ENCODE results near the gene FRG1. TPM values are rescaled to one million over a fixed set of nuclear protein-coding genes. Genes with fewer than 3 reads are reported as not detected.
"Not testable (repeated sequence)": the region's sequence is repeated elsewhere in the genome, so short reads cannot be mapped to it uniquely, and the experiment has no call there.

FRG1 gene
- total RNA-seq (10 to 100 TPM; 48.7 to 49.0 TPM), total RNA-seq (17.2 to 61.6 (median 39.7) reads per million in 172 experiments)
- polyA plus RNA-seq (2013, experiment 1 of 2): 48.0 TPM
- 49.0 TPM for polyA plus RNA-seq (2013, experiment 2 of 2)

DNA sequence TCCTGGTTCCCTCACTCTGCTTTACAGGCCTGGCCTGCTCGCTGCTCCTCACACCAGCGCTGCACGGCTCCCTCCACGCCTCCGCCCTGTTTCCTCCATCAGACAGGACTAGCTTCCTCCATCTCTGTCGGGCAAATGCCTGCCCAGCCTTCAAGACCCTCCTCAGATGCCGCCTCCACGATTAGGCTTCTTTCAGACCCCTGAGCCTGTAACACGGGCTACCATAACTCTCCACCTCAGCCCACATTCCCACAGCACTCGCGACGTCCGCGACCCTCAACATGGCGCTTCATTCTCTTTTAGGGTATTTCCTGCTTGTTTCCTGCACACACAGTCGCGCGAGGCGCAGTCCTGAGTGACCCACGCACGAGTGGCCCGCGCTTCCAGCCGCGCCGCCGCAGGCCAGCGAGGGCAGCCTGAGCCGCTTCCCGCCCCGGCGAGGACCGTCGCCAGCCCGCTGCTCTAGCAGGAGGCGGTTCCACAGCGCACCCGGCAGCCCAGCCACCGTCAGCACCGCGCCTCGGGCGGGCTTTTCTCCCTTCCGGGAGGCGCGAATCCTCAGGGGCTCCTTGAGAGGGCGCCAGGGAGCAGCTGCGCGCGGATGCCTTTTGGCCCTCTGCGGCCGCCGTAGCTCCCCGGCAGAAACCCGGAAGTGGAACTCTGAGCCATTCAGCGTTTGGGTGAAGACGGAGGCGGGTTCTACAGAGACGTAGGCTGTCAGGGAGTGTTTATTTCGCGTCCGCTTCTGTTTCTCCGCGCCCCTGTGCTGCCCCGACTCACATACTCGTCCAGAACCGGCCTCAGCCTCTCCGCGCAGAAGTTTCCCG, at the start of gene FRG1:
FRG1 (plus strand) TSS at position 695 of the 827 bp plus-strand sequence. CDS start 138 bp downstream, outside the sequence.
- peak; percentile 96 for ATAC-seq (ENCODE audit: poor library complexity)
- peak within 1 kb of the TSS; percentile 87 for H3K27ac Mint-ChIP-seq
- peak; percentile 91 to 99 (median 96) for DNase-seq
- Histone ChIP-seq H3K27ac (ENCODE audit: low read depth in 1 of 2, low read length in 2 of 2) (peak within 1 kb of the TSS; percentile 80 to 89), H3K36me3 (ENCODE audit: insufficient read depth, low read length) (no peaks in the 10 kb centered on the region), H3K4me1 (ENCODE audit: insufficient read depth, low read length) (peaks cover 14% of the 10 kb centered on the region), H3K4me3 (ENCODE audit: low read length) (peak within 1 kb of the TSS; percentile 93), H3K27me3 (ENCODE audit: control insufficient read depth in 1 of 2, insufficient read depth in 2 of 2, low read length in 2 of 2) (no peaks in the 10 kb centered on the region), H3K9me3 (ENCODE audit: control insufficient read depth in 1 of 2, insufficient read depth in 1 of 2, low read length in 2 of 2) (no peaks in the 10 kb centered on the region)
- CTCF ChIA-PET: interaction anchor here (0.8 kb wide), 1 partner anchor 9 kb away, joined by 5 read pairs; no protein-coding TSS in a partner anchor
- H3K27me3 Mint-ChIP-seq: no peaks in the 10 kb centered on the region
- intact Hi-C loops (cut with DNase I, micrococcal nuclease): no loop called here
- peaks cover 65% of the 10 kb centered on the region for H3K4me1 Mint-ChIP-seq (ENCODE audit: low read depth)
- peaks cover 4% of the 10 kb centered on the region for H3K9me3 Mint-ChIP-seq
- peaks cover 66% of the 10 kb centered on the region for H3K36me3 Mint-ChIP-seq (ENCODE audit: low read depth)
- H3K4me3 Mint-ChIP-seq: peak within 1 kb of the TSS; percentile 98
- POLR2A ChIA-PET: interaction anchor here (0.7 to 1.2 kb wide), 2 partner anchors 8 to 11 kb away, joined by 3 read pairs; no protein-coding TSS in a partner anchor
- TF ChIP-seq, protein P1, sequence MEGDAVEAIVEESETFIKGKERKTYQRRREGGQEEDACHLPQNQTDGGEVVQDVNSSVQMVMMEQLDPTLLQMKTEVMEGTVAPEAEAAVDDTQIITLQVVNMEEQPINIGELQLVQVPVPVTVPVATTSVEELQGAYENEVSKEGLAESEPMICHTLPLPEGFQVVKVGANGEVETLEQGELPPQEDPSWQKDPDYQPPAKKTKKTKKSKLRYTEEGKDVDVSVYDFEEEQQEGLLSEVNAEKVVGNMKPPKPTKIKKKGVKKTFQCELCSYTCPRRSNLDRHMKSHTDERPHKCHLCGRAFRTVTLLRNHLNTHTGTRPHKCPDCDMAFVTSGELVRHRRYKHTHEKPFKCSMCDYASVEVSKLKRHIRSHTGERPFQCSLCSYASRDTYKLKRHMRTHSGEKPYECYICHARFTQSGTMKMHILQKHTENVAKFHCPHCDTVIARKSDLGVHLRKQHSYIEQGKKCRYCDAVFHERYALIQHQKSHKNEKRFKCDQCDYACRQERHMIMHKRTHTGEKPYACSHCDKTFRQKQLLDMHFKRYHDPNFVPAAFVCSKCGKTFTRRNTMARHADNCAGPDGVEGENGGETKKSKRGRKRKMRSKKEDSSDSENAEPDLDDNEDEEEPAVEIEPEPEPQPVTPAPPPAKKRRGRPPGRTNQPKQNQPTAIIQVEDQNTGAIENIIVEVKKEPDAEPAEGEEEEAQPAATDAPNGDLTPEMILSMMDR (IDR thresholded peaks at IDR 0.05): peak; percentile 84

DNA sequence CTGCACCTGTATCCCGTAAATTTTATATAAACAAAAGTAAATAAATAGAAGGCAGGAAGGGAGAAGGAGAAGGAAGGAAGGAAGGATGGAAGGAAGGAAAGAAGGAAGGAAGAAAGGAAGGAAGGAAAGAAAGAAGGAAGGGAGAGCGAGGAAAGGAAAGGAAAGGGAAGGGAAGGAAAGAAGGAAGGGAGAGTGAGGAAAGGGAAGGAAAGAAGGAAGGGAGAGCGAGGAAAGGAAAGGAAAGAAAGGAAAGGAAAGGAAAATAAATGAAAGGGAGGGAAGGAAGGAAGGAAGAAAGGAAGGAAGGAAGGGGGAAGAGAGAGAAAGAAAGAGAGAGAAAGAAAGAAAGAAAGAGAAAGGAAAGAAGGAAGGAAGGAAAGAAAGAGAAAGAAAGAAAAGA, 43.0 kb upstream of the FRG1 start:
- TF ChIP-seq, protein P1 (IDR thresholded peaks at IDR 0.05): no peak
- ChIA-PET POLR2A (no interaction called here), CTCF (no interaction called here)
- ATAC-seq (ENCODE audit: poor library complexity): no peak
- H3K9me3 Mint-ChIP-seq: no peaks in the 10 kb centered on the region
- H3K4me3 Mint-ChIP-seq: no peak overlapping the region
- H3K27me3 Mint-ChIP-seq: no peaks in the 10 kb centered on the region
- no peaks in the 10 kb centered on the region for H3K4me1 Mint-ChIP-seq (ENCODE audit: low read depth)
- H3K4me1 ChIP-seq (ENCODE audit: insufficient read depth, low read length): no peaks in the 10 kb centered on the region
- no peak overlapping the region for H3K4me3 ChIP-seq (ENCODE audit: low read length)
- no peak for DNase-seq
- no peak overlapping the region for H3K27ac Mint-ChIP-seq
- intact Hi-C loops (cut with DNase I, micrococcal nuclease): no loop called here
- no peaks in the 10 kb centered on the region for H3K27me3 ChIP-seq (ENCODE audit: control insufficient read depth in 1 of 2, insufficient read depth in 2 of 2, low read length in 2 of 2)
- H3K36me3 Mint-ChIP-seq (ENCODE audit: low read depth): no peaks in the 10 kb centered on the region
- no peaks in the 10 kb centered on the region for H3K9me3 ChIP-seq (ENCODE audit: control insufficient read depth in 1 of 2, insufficient read depth in 1 of 2, low read length in 2 of 2)
- no peaks in the 10 kb centered on the region for H3K36me3 ChIP-seq (ENCODE audit: insufficient read depth, low read length)
- no peak overlapping the region for H3K27ac ChIP-seq (ENCODE audit: low read depth in 1 of 2, low read length in 2 of 2)

GRCh38 chr4:189899481-189900015, 41.1 kb upstream of the FRG1 start:
- POLR2A ChIA-PET; H3K4me3 ChIP-seq (ENCODE audit: low read length); H3K27ac Mint-ChIP-seq; H3K4me1 Mint-ChIP-seq (ENCODE audit: low read depth); H3K36me3 ChIP-seq (ENCODE audit: insufficient read depth, low read length); H3K27me3 ChIP-seq (ENCODE audit: control insufficient read depth in 1 of 2, insufficient read depth in 2 of 2, low read length in 2 of 2); DNase-seq; H3K4me1 ChIP-seq (ENCODE audit: insufficient read depth, low read length); H3K9me3 Mint-ChIP-seq; CTCF ChIA-PET; H3K27me3 Mint-ChIP-seq; ATAC-seq (ENCODE audit: poor library complexity); intact Hi-C loops (cut with DNase I, micrococcal nuclease); H3K36me3 Mint-ChIP-seq (ENCODE audit: low read depth); H3K4me3 Mint-ChIP-seq; H3K9me3 ChIP-seq (ENCODE audit: control insufficient read depth in 1 of 2, insufficient read depth in 1 of 2, low read length in 2 of 2); H3K27ac ChIP-seq (ENCODE audit: low read depth in 1 of 2, low read length in 2 of 2): not testable (repeated sequence)

Data from CD4-positive, alpha-beta T cell (primary cell).